H9 (cell line): Measurements from ENCODE around the gene ZNF628. TPM values are rescaled to one million over a fixed set of nuclear protein-coding genes. Genes with fewer than 3 reads are reported as not detected.

Source experiments
- DNase-seq: peaks from one replicate; pipeline ENCODE4 v3.0.0-alpha.2; 2017
- H2AFZ ChIP-seq: one replicate; pipeline ENCODE4 v1.6.1; 2013; ENCODE audit warnings: mild to moderate bottlenecking, low read length, control low read depth, moderate library complexity
- H2AK5ac ChIP-seq: 2 replicates; pipeline ENCODE4 v1.6.1; 2013; ENCODE audit warnings: low read length, control low read depth, mixed read lengths; ENCODE audit not compliant: insufficient read length
- H2BK120ac ChIP-seq: one replicate; pipeline ENCODE4 v1.6.1; 2013; ENCODE audit warnings: low read depth, mild to moderate bottlenecking, low read length, control low read depth, inconsistent platforms; ENCODE audit not compliant: poor library complexity, severe bottlenecking
- H2BK12ac ChIP-seq: 2 replicates; pipeline ENCODE4 v1.6.1; 2013; ENCODE audit warnings: low read length, control low read depth, mixed read lengths, low read depth; ENCODE audit not compliant: insufficient read length
- H2BK15ac ChIP-seq: 2 replicates; pipeline ENCODE4 v1.6.1; 2013; ENCODE audit warnings: low read depth, low read length, control low read depth
- H2BK20ac ChIP-seq: one replicate; pipeline ENCODE4 v1.6.1; 2013; ENCODE audit warnings: low read depth, mild to moderate bottlenecking, low read length, control low read depth, inconsistent platforms; ENCODE audit not compliant: poor library complexity, severe bottlenecking
- H2BK5ac ChIP-seq: 2 replicates; pipeline ENCODE4 v1.6.1; 2013; ENCODE audit warnings: low read length, control low read depth, mixed read lengths; ENCODE audit not compliant: insufficient read length
- H3K14ac ChIP-seq: 2 replicates; pipeline ENCODE4 v1.6.1; 2013; ENCODE audit warnings: low read length, control low read depth; ENCODE audit not compliant: insufficient read depth
- H3K18ac ChIP-seq: 2 replicates; pipeline ENCODE4 v1.6.1; 2013; ENCODE audit warnings: low read depth, mild to moderate bottlenecking, mixed read lengths, low read length, control low read depth; ENCODE audit not compliant: insufficient read length
- H3K23ac ChIP-seq: 2 replicates; pipeline ENCODE4 v1.6.1; 2013; ENCODE audit warnings: low read length, control low read depth, mixed read lengths, low read depth; ENCODE audit not compliant: insufficient read length
- H3K23me2 ChIP-seq: 2 replicates; pipeline ENCODE4 v1.6.1; 2013; ENCODE audit warnings: low read depth, mild to moderate bottlenecking, mixed read lengths, low read length, control low read depth; ENCODE audit not compliant: insufficient read length, poor library complexity, severe bottlenecking
- H3K27ac ChIP-seq: 2 replicates; pipeline ENCODE4 v1.5.1; 2013; ENCODE audit warnings: low read length, control low read depth, mixed read lengths, low read depth; ENCODE audit not compliant: insufficient read length
- H3K27me3 ChIP-seq: 2 replicates; pipeline ENCODE4 v1.6.1; 2013; ENCODE audit warnings: low read length, control low read depth, inconsistent platforms; ENCODE audit not compliant: insufficient read depth
- H3K4ac ChIP-seq: 2 replicates; pipeline ENCODE4 v1.6.1; 2013; ENCODE audit warnings: low read depth, mild to moderate bottlenecking, control low read depth, inconsistent platforms, low read length, moderate library complexity
- H3K4me1 ChIP-seq: 2 replicates; pipeline ENCODE4 v1.6.1; 2013; ENCODE audit warnings: low read length, control low read depth, inconsistent platforms; ENCODE audit not compliant: insufficient read depth
- H3K4me2 ChIP-seq: 2 replicates; pipeline ENCODE4 v1.6.1; 2013; ENCODE audit warnings: low read length, control low read depth, mixed read lengths; ENCODE audit not compliant: insufficient read length, insufficient read depth
- H3K56ac ChIP-seq: 2 replicates; pipeline ENCODE4 v1.6.1; 2013; ENCODE audit warnings: low read depth, mild to moderate bottlenecking, mixed read lengths, low read length, control low read depth; ENCODE audit not compliant: insufficient read length
- H3K79me1 ChIP-seq: 2 replicates; pipeline ENCODE4 v1.6.1; 2013; ENCODE audit warnings: low read depth, mild to moderate bottlenecking, moderate library complexity, low read length, control low read depth, inconsistent platforms; ENCODE audit not compliant: insufficient read depth, poor library complexity, severe bottlenecking
- H3K79me2 ChIP-seq: 2 replicates; pipeline ENCODE4 v1.6.1; 2013; ENCODE audit warnings: low read length, control low read depth, inconsistent platforms; ENCODE audit not compliant: insufficient read depth
- H3K9ac ChIP-seq: 2 replicates; pipeline ENCODE4 v1.6.1; 2013; ENCODE audit warnings: low read length, control low read depth, mixed read lengths; ENCODE audit not compliant: insufficient read length; ENCODE audit errors: extremely low read depth
- H3K9me3 ChIP-seq: one replicate; pipeline ENCODE4 v1.6.1; 2013; ENCODE audit warnings: low read depth, low read length, inconsistent platforms; ENCODE audit not compliant: control insufficient read depth
- H3T11ph ChIP-seq: one replicate; pipeline ENCODE4 v1.6.1; 2013; ENCODE audit warnings: mild to moderate bottlenecking, low read length, control low read depth, inconsistent platforms
- H4K20me1 ChIP-seq: one replicate; pipeline ENCODE4 v1.6.1; 2013; ENCODE audit not compliant: control insufficient read depth, insufficient read length, insufficient read depth
- H4K5ac ChIP-seq: 2 replicates; pipeline ENCODE4 v1.6.1; 2013; ENCODE audit warnings: low read depth, mild to moderate bottlenecking, mixed read lengths, low read length, control low read depth; ENCODE audit not compliant: insufficient read length
- H4K8ac ChIP-seq: replicated peaks from 2 replicates; pipeline ENCODE4 v1.6.1; 2013; ENCODE audit warnings: low read length, control low read depth, mixed read lengths, low read depth; ENCODE audit not compliant: insufficient read length
- H4K91ac ChIP-seq: 2 replicates; pipeline ENCODE4 v1.6.1; 2013; ENCODE audit warnings: low read depth, mild to moderate bottlenecking, moderate library complexity, mixed read lengths, low read length, control low read depth; ENCODE audit not compliant: insufficient read length
- H3K27ac Mint-ChIP-seq, 3 experiments: 2 replicates in 2 of 3; 3 replicates in 1 of 3; pipeline ENCODE4 v1.8.0; 2020 to 2021; ENCODE audit warnings: mixed read lengths in 3 of 3, mild to moderate bottlenecking in 1 of 3, moderate library complexity in 1 of 3
- H3K27me3 Mint-ChIP-seq: 2 replicates; pipeline ENCODE4 v1.8.0; 2021; ENCODE audit warnings: low read depth, mild to moderate bottlenecking, moderate library complexity, mixed read lengths
- H3K36me3 Mint-ChIP-seq, 3 experiments: 2 replicates in 2 of 3; 3 replicates in 1 of 3; pipeline ENCODE4 v1.8.0; 2020 to 2021; ENCODE audit warnings: low read depth in 3 of 3, mixed read lengths in 3 of 3; ENCODE audit not compliant: insufficient read depth in 1 of 3
- H3K4me1 Mint-ChIP-seq, 2 experiments: 2 replicates each; pipeline ENCODE4 v1.8.0; 2020; ENCODE audit warnings: mixed read lengths in 2 of 2
- H3K4me3 Mint-ChIP-seq, 2 experiments: 2 replicates in 1 of 2; 3 replicates in 1 of 2; pipeline ENCODE4 v1.8.0; 2020 to 2021; ENCODE audit warnings: mild to moderate bottlenecking in 2 of 2, mixed read lengths in 2 of 2, moderate library complexity in 1 of 2
- H3K9me3 Mint-ChIP-seq, 2 experiments: 2 replicates in 1 of 2; 3 replicates in 1 of 2; pipeline ENCODE4 v1.8.0; 2020; ENCODE audit warnings: mild to moderate bottlenecking in 2 of 2, mixed read lengths in 2 of 2, moderate library complexity in 1 of 2
- CTCF ChIP-seq: fragments of 200-600 bp; sonication (generic); conservative IDR thresholded peaks from 3 replicates; pipeline ENCODE4 v1.8.0; 2021; ENCODE audit warnings: antibody characterized with exemption, mild to moderate bottlenecking
- WGBS: extraction: QIAGEN DNeasy Blood & Tissue Kit; methylation state at CpG from one replicate; pipeline ENCODE4 v1.1.7; 2013; ENCODE audit warnings: missing lambda C conversion rate, low lambda C conversion rate, mixed read lengths; ENCODE audit not compliant: insufficient read length; ENCODE audit errors: extremely low coverage; 5-methylcytosine and 5-hydroxymethylcytosine counted together
- total RNA-seq: library from RNA; stranded (reverse); gene quantifications from 2 replicates; pipeline ENCODE4 v1.2.1, GENCODE V29; 2021

The ZNF628 gene
- total RNA-seq, 1 experiment from 2014 or later, result 16.6 TPM

- H4K20me1 ChIP-seq, result no peaks in the 10 kb centered on the region
- no peaks in the 10 kb centered on the region for H3K9me3 ChIP-seq
- H3K18ac ChIP-seq, result no peak overlapping the region
- H3K4me1 ChIP-seq, result no peaks in the 10 kb centered on the region
- no peak overlapping the region for H3K14ac ChIP-seq
- H3K4me2 ChIP-seq, result no peak overlapping the region
- peaks cover 2 to 19% (median 3%) of the 10 kb centered on the region in 3 experiments; a peak in 6 of 7 replicates for H3K36me3 Mint-ChIP-seq
- no peak overlapping the region for H4K8ac ChIP-seq
- H2BK120ac ChIP-seq, result no peak overlapping the region
- H2AFZ ChIP-seq, result no peak overlapping the region
- H3K79me2 ChIP-seq, result no peaks in the 10 kb centered on the region
- H2AK5ac ChIP-seq, result no peak overlapping the region
- no peak overlapping the region for H3K4ac ChIP-seq
- DNase-seq, result no peak
- no peak overlapping the region for H3K56ac ChIP-seq
- H3K27ac ChIP-seq, result no peak overlapping the region
- H2BK12ac ChIP-seq, result no peak overlapping the region
- no peak overlapping the region for H2BK20ac ChIP-seq
- no peak overlapping the region for H3K9ac ChIP-seq
- no peaks in the 10 kb centered on the region for H3K9me3 Mint-ChIP-seq
- no peak for TF ChIP-seq CTCF
- no peak overlapping the region for H4K5ac ChIP-seq
- H3T11ph ChIP-seq, result no peak overlapping the region
- H3K79me1 ChIP-seq, result no peaks in the 10 kb centered on the region
- no peaks in the 10 kb centered on the region for H3K27me3 Mint-ChIP-seq
- H3K27ac Mint-ChIP-seq, result peak overlapping the region in 2 of 3 experiments; percentile 22 to 26; a peak in 2 of 7 replicates
- H3K23ac ChIP-seq, result no peak overlapping the region
- no peak overlapping the region for H2BK15ac ChIP-seq
- H3K23me2 ChIP-seq, result peaks cover 5% of the 10 kb centered on the region
- H2BK5ac ChIP-seq, result no peak overlapping the region
- WGBS, result no CpG with 5 or more reads among the region's 17 CpGs
- peak overlapping the region; percentile 2 to 40; a peak in 3 of 5 replicates for H3K4me3 Mint-ChIP-seq
- peaks cover 17 to 50% of the 10 kb centered on the region in 2 experiments for H3K4me1 Mint-ChIP-seq
- no peaks in the 10 kb centered on the region for H3K27me3 ChIP-seq
- H4K91ac ChIP-seq, result no peak overlapping the region
These were observed 2.6 kb downstream of the ZNF628 start for GRCh38 chr19:55479045-55479444.
